Measurements from ENCODE around the gene ANKRD10. TPM values are rescaled to one million over a fixed set of nuclear protein-coding genes. Genes with fewer than 3 reads are reported as not detected.

ANKRD10 gene
- total RNA-seq, 1 donor from 2014 or later, result 54.9 TPM

DNA sequence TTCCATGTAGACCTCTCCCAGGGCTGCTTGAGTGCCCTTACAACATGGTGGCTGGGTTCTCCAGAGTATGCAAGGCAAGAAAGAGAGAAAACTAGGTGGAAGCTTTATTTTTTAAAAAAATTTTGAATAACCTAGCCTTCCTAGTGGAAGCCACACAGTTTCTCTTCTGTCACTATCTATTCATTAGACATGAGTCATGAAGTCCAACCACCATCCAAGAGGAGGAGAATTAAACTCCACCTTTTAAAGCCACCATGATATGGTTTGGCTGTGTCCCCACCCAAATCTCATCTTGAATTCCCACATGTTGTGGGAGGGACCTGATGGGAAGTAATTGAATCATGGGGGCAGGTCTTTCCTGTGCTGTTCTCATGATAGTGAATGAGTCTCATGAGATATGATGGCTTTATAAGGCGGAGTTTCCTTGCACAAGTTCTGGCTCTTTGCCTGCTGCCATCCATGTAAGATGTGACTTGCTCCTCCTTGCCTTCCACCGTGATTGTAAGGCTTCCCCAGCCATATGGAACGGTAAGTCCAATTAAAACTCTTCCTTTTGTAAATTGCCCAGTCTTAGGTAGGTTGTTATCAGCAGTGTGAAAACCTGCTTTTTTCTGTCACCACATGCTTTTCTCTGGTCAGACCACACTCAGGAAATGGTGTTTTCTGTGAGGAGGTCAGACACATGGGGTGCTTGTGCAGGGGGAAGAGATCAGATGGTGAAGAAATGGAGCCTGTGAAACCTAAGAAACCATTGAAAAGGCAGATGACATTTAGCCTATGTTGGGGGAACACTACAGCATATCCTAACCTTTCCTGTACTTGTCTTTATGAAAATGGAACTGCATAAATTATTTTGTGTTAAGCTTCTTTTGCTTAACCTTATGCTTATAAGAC, 57.7 kb downstream of the ANKRD10 start:
- no peak overlapping the region for H3K4me3 ChIP-seq (ENCODE audit: low read depth, low read length)
- no peak for DNase-seq (ENCODE audit: low read depth)
- TF ChIP-seq, protein P1, sequence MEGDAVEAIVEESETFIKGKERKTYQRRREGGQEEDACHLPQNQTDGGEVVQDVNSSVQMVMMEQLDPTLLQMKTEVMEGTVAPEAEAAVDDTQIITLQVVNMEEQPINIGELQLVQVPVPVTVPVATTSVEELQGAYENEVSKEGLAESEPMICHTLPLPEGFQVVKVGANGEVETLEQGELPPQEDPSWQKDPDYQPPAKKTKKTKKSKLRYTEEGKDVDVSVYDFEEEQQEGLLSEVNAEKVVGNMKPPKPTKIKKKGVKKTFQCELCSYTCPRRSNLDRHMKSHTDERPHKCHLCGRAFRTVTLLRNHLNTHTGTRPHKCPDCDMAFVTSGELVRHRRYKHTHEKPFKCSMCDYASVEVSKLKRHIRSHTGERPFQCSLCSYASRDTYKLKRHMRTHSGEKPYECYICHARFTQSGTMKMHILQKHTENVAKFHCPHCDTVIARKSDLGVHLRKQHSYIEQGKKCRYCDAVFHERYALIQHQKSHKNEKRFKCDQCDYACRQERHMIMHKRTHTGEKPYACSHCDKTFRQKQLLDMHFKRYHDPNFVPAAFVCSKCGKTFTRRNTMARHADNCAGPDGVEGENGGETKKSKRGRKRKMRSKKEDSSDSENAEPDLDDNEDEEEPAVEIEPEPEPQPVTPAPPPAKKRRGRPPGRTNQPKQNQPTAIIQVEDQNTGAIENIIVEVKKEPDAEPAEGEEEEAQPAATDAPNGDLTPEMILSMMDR (conservative IDR thresholded peaks at IDR 0.05; ENCODE audit: low read depth, low read length), result no peak

DNA sequence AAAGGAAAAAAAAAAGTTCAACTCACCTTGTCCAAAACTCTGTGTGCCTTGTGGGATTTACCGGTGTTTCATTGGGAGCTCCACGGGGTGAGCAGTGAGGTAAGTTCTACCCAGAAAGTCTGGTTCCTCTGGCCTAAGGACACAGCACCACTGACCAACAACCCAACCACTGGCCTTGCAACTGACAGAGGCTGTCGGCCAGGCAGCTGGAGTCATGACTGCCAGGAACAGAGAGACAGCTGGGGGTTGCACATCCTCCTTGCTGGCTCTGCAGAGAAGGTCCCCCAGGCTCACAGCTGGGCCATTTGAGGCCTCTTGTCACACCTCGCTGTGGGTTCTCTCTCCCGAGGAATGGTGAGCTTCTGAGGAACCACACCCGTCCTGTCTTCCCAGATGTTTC, 59.5 kb downstream of the ANKRD10 start:
- H3K4me3 ChIP-seq (ENCODE audit: low read depth, low read length), result no peak overlapping the region
- no peak for DNase-seq (ENCODE audit: low read depth)
- TF ChIP-seq, protein P1 (conservative IDR thresholded peaks at IDR 0.05; ENCODE audit: low read depth, low read length), result no peak

DNA sequence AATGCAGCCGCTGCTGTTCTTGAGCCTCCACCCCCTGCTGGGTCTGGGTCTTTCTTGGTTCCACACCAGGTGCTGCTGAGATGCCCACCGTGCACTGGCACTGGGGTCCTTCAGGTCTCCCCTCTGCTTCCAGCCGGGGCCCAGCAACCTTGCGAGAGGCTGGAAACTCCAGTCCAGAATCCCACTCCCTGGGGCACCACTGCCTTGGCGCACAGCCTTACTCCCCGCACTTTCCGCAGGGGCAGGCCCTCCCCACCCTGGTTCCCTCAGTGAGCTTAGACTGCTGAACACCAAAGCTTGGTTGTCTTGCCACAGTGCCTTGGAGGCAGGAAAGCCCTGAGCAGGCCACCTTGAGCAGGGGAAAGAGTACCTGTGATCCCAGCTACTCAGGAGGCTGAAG, 60.0 kb downstream of the ANKRD10 start:
- DNase-seq (ENCODE audit: low read depth), result no peak
- TF ChIP-seq, protein P1 (conservative IDR thresholded peaks at IDR 0.05; ENCODE audit: low read depth, low read length), result no peak

DNA sequence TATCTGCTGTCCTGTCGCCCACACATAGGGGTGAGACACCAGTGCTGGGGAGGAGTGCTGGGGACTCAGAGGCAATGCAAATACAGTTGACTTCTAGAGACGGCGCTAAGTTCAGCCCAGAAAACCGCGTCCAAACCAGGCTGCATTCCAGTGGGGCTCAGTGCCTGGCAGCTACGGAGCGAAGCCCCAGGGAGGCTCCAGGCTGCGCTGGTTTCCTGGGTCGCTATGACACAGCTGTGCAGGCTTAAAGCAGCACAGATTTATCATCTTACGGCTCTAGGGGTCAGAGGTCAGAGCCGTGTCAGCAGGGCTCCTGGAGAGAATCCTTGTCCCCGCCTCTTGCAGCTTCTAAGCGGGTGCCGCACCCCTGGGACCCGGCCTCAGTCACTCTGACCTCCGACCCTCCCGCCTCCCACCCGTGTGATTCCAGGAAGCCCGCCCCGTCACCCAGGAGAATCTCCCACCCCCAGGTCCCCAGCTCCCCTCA, 61.6 kb downstream of the ANKRD10 start:
- no peak for DNase-seq (ENCODE audit: low read depth)
- TF ChIP-seq, protein P1 (conservative IDR thresholded peaks at IDR 0.05; ENCODE audit: low read depth, low read length), result no peak
- H3K4me3 ChIP-seq (ENCODE audit: low read depth, low read length), result no peak overlapping the region

More for the DNA sequence above, 60.0 kb downstream of the ANKRD10 start:
- H3K4me3 ChIP-seq (ENCODE audit: low read depth, low read length), result no peak overlapping the region

DNA sequence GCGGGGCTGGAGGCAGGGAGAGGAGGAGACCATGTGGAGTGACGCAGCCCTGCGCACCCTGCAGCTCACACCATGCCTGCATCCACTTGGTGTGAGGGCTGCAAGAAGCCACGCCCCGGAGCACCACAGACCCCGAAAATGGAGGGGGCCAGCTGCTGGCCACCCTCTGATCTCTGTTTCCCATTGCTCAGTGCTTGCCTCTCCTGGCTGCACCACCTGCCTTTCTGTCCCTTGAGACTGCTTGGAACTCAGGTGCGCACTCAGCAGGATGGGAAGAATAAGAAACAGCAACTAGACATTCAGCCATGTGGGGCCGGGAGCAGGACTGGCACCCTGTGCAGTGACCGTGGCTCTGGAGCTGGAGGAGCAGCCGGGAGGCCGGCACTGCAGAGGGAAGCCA, 64.0 kb downstream of the ANKRD10 start:
- TF ChIP-seq, protein P1 (conservative IDR thresholded peaks at IDR 0.05; ENCODE audit: low read depth, low read length), result no peak
- no peak overlapping the region for H3K4me3 ChIP-seq (ENCODE audit: low read depth, low read length)
- no peak for DNase-seq (ENCODE audit: low read depth)

DNA sequence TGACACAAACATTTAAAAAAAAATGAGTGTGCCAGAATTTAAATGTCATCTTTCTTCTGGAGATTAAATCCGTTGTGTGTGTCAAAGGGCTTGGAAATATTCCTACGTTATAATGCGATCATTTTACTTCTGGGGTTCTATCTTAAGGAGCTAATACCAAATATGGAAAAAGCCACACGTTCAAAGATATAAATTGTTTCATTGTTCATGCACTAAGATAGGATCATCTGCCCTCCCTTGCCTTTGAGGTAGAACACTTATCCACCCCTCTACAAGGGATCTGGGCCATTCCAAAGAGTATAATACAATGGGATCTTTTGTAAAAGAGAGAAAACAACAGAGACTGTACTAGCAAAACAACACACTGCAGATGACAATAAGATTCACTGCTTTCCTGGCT, 64.9 kb downstream of the ANKRD10 start:
- DNase-seq (ENCODE audit: low read depth), result no peak
- TF ChIP-seq, protein P1 (conservative IDR thresholded peaks at IDR 0.05; ENCODE audit: low read depth, low read length), result no peak
- H3K4me3 ChIP-seq (ENCODE audit: low read depth, low read length), result no peak overlapping the region

Measured in epithelial cell of proximal tubule (primary cell).